Smooth muscle cell (in vitro differentiated cells): ENCODE data around the gene LAMA5. TPM values are rescaled to one million over a fixed set of nuclear protein-coding genes. Genes with fewer than 3 reads are reported as not detected.

Experiments used
- DNase-seq: peaks from one replicate; lab custom pipeline; 2025; ENCODE audit not compliant: unreplicated experiment; lab: John Stamatoyannopoulos, UW
- H2AFZ ChIP-seq: fragments of 200-600 bp; sonication (generic); 2 replicates; pipeline ENCODE4 v1.6.0; 2016; ENCODE audit warnings: antibody characterized with exemption, low read depth, mild to moderate bottlenecking
- H3F3A ChIP-seq: fragments of 200-600 bp; sonication (generic); 2 replicates; pipeline ENCODE4 v1.6.0; 2017; ENCODE audit warnings: antibody characterized with exemption, low read depth
- H3K27ac ChIP-seq: fragments of 200-600 bp; sonication (generic); 2 replicates; pipeline ENCODE4 v1.5.1; 2016; ENCODE audit warnings: low read depth, mild to moderate bottlenecking
- H3K27me3 ChIP-seq: fragments of 200-600 bp; sonication (generic); 2 replicates; pipeline ENCODE4 v1.6.1; 2016; ENCODE audit warnings: low read depth, mild to moderate bottlenecking
- H3K36me3 ChIP-seq: fragments of 200-600 bp; sonication (generic); 2 replicates; pipeline ENCODE4 v1.5.1; 2016; ENCODE audit warnings: low read depth
- H3K4me1 ChIP-seq: fragments of 200-600 bp; sonication (generic); 2 replicates; pipeline ENCODE4 v1.5.1; 2016; ENCODE audit warnings: low read depth
- H3K4me2 ChIP-seq: fragments of 200-600 bp; sonication (generic); 2 replicates; pipeline ENCODE4 v1.6.0; 2016; ENCODE audit warnings: mild to moderate bottlenecking
- H3K4me3 ChIP-seq: fragments of 200-600 bp; sonication (generic); 2 replicates; pipeline ENCODE4 v1.5.1; 2016; ENCODE audit warnings: mild to moderate bottlenecking
- H3K79me2 ChIP-seq: fragments of 200-600 bp; sonication (generic); 2 replicates; pipeline ENCODE4 v1.6.0; 2016; ENCODE audit warnings: low read depth, mild to moderate bottlenecking
- H3K9ac ChIP-seq: fragments of 200-600 bp; sonication (generic); 2 replicates; pipeline ENCODE4 v1.6.0; 2016; ENCODE audit warnings: low read depth
- H3K9me3 ChIP-seq: fragments of 200-600 bp; sonication (generic); replicated peaks from 2 replicates; pipeline ENCODE4 v1.5.1; 2016; ENCODE audit warnings: low read depth
- H4K20me1 ChIP-seq: fragments of 200-600 bp; sonication (generic); 2 replicates; pipeline ENCODE4 v1.6.0; 2016; ENCODE audit warnings: low read depth
- CTCF ChIP-seq: fragments of 200-600 bp; sonication (generic); IDR thresholded peaks from 2 replicates; pipeline ENCODE4 v1.5.1; 2017; ENCODE audit warnings: borderline replicate concordance, mild to moderate bottlenecking, antibody characterized with exemption; ENCODE audit not compliant: insufficient read depth, poor library complexity, severe bottlenecking
- WGBS: methylation state at CpG from one replicate; pipeline ENCODE4 v1.1.7; 2016; ENCODE audit warnings: low lambda C conversion rate; 5-methylcytosine and 5-hydroxymethylcytosine counted together
- polyA plus RNA-seq: library from polyadenylated mRNA; unstranded; fragments of >200 nt; fragmentation: Nextera tagmentation; extraction: Ambion mirVana; gene quantifications from 2 replicates; pipeline ENCODE4 v1.2.1, GENCODE V29; 2016
- total RNA-seq: library from RNA; depleted of rRNA; stranded (reverse); fragments of >200 nt; gene quantifications from 2 replicates; pipeline ENCODE4 v1.2.3, GENCODE V29; 2014

Gene LAMA5
- total and polyA plus RNA-seq, 2 experiments from 2014 or later = 27.5 to 27.6 TPM

DNA sequence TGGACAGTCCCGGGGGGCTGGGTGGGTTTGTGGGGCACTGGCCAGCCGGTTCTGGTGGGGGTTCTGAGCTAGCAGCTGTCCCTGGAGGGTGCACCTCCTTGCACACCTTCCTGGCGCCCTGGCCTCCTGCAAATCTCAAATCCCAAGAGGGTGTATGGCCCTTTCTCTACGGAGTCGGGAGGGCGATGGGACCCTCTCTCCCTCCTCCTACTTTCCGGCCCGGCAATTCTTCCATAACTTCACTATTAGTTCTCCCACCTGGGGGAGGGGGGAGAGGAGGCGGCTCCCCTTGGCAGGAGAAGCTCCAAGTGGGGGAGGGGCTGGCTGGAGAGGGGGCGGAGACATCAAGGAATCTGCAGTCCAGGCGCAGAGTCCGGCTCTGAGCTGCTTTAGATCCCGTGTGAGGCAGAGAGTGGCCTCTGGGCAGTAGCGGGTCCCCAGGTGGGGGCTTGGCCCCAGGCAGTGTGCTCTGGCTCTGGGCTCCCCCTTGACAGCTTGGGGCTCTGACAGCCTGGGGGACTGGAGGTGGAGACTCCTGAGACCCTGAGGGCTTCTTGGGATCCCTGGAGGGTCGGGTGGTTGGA lies 1.4 kb upstream of the LAMA5 start:
- Histone ChIP-seq H3K79me2 (peaks cover 9% of the 10 kb centered on the region), H3K4me1 (peaks cover 62% of the 10 kb centered on the region), H3K4me2 (peak overlapping the region; percentile 99), H3K27me3 (no peaks in the 10 kb centered on the region), H3K4me3 (peak overlapping the region; percentile 82), H3K9me3 (no peaks in the 10 kb centered on the region), H3K9ac (no peak overlapping the region), H3F3A (no peaks in the 10 kb centered on the region), H3K36me3 (no peaks in the 10 kb centered on the region), H2AFZ (no peak overlapping the region), H3K27ac (no peak overlapping the region), H4K20me1 (peaks cover 36% of the 10 kb centered on the region)
- no peak for TF ChIP-seq CTCF
- 2% methylated on average over 11 of the region's 15 CpGs for WGBS
- DNase-seq = no peak

GRCh38 chr20:62367633-62368391 lies 700 bp upstream of the LAMA5 start:
- Histone ChIP-seq H3K79me2 (peaks cover 12% of the 10 kb centered on the region), H3K27me3 (no peaks in the 10 kb centered on the region), H2AFZ (no peak overlapping the region), H3K4me1 (peaks cover 66% of the 10 kb centered on the region), H4K20me1 (peaks cover 42% of the 10 kb centered on the region), H3F3A (no peaks in the 10 kb centered on the region), H3K9me3 (no peaks in the 10 kb centered on the region), H3K9ac (no peak overlapping the region), H3K36me3 (no peaks in the 10 kb centered on the region), H3K4me2 (peak overlapping the region; percentile 99), H3K4me3 (peak overlapping the region; percentile 82), H3K27ac (no peak overlapping the region)
- 11% methylated on average over 32 of the region's 37 CpGs for WGBS
- TF ChIP-seq CTCF = no peak
- no peak for DNase-seq

DNA sequence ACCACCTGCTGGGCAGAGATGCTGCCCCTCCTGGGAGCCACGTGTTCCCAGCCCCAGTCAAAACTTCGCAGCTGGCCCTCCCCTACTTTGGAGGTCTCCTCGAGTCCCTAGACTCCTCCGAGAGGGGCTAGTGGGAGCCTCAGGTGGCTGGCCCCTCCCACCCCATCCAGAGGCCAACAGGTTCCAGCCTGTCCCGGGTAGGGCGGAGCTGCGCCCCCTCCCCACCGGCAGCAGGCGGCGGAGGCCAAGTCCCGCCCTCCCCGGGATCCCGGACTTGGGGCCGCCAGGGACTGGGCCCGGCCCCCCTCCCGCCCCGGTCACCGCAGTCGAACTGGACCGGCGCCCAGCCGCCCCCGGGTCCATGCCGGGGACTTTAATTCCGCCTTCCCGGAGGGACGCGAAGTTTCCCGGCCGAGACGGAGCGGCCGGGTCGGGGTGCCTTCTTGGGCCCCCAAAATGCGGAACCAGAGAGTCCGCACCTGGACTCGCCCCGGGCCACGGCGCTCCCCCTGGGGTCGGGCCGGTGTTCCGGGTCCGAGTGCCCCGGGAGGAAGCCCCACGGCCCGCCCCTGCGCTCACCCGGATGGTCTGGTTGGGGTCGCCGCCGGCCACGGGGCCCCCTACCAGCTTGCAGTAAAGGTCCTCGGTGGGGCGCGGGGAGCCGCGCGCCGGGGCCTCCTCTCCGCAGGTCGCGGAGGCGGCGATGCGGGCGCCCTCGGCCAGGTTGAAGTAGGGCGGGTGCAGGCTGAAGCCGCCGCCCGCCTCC lies 559 bp downstream of the LAMA5 start:
- Histone ChIP-seq H3K4me2 (peak overlapping the region; percentile 99), H3K36me3 (no peaks in the 10 kb centered on the region), H3K4me1 (peaks cover 79% of the 10 kb centered on the region), H3K79me2 (peaks cover 14% of the 10 kb centered on the region), H3K4me3 (peak overlapping the region; percentile 82), H3K27ac (no peak overlapping the region), H2AFZ (no peak overlapping the region), H4K20me1 (peaks cover 55% of the 10 kb centered on the region), H3K9ac (peak overlapping the region; percentile 66), H3F3A (no peaks in the 10 kb centered on the region), H3K9me3 (no peaks in the 10 kb centered on the region), H3K27me3 (no peaks in the 10 kb centered on the region)
- no peak for DNase-seq
- 1% methylated on average over 47 of the region's 72 CpGs for WGBS
- TF ChIP-seq CTCF = no peak
